ENCODE data around the gene RAB9A. TPM values are rescaled to one million over a fixed set of nuclear protein-coding genes. Genes with fewer than 3 reads are reported as not detected.

The RAB9A gene
- total RNA-seq, 1 experiment from 2014 or later = 26.3 TPM

- TF ChIP-seq, protein P1, sequence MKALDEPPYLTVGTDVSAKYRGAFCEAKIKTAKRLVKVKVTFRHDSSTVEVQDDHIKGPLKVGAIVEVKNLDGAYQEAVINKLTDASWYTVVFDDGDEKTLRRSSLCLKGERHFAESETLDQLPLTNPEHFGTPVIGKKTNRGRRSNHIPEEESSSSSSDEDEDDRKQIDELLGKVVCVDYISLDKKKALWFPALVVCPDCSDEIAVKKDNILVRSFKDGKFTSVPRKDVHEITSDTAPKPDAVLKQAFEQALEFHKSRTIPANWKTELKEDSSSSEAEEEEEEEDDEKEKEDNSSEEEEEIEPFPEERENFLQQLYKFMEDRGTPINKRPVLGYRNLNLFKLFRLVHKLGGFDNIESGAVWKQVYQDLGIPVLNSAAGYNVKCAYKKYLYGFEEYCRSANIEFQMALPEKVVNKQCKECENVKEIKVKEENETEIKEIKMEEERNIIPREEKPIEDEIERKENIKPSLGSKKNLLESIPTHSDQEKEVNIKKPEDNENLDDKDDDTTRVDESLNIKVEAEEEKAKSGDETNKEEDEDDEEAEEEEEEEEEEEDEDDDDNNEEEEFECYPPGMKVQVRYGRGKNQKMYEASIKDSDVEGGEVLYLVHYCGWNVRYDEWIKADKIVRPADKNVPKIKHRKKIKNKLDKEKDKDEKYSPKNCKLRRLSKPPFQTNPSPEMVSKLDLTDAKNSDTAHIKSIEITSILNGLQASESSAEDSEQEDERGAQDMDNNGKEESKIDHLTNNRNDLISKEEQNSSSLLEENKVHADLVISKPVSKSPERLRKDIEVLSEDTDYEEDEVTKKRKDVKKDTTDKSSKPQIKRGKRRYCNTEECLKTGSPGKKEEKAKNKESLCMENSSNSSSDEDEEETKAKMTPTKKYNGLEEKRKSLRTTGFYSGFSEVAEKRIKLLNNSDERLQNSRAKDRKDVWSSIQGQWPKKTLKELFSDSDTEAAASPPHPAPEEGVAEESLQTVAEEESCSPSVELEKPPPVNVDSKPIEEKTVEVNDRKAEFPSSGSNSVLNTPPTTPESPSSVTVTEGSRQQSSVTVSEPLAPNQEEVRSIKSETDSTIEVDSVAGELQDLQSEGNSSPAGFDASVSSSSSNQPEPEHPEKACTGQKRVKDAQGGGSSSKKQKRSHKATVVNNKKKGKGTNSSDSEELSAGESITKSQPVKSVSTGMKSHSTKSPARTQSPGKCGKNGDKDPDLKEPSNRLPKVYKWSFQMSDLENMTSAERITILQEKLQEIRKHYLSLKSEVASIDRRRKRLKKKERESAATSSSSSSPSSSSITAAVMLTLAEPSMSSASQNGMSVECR (CRISPR knock-in tag; IDR thresholded peaks at IDR 0.05; ENCODE audit: borderline replicate concordance) = no peak
- TF ChIP-seq, protein P2, sequence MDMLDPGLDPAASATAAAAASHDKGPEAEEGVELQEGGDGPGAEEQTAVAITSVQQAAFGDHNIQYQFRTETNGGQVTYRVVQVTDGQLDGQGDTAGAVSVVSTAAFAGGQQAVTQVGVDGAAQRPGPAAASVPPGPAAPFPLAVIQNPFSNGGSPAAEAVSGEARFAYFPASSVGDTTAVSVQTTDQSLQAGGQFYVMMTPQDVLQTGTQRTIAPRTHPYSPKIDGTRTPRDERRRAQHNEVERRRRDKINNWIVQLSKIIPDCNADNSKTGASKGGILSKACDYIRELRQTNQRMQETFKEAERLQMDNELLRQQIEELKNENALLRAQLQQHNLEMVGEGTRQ (CRISPR knock-in tag; IDR thresholded peaks at IDR 0.05) = no peak
- TF ChIP-seq TCF7 (CRISPR knock-in tag; IDR thresholded peaks at IDR 0.05; ENCODE audit: low read depth) = no peak
- no peak for TF ChIP-seq ELF4 (CRISPR knock-in tag; IDR thresholded peaks at IDR 0.05; ENCODE audit: low read depth)
- TF ChIP-seq PREB (CRISPR knock-in tag; IDR thresholded peaks at IDR 0.05; ENCODE audit: borderline replicate concordance) = no peak
- TF ChIP-seq ZNF396 (CRISPR knock-in tag; IDR thresholded peaks at IDR 0.05; ENCODE audit: borderline replicate concordance) = no peak
- TF ChIP-seq, protein P3, sequence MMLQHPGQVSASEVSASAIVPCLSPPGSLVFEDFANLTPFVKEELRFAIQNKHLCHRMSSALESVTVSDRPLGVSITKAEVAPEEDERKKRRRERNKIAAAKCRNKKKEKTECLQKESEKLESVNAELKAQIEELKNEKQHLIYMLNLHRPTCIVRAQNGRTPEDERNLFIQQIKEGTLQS (CRISPR knock-in tag; conservative IDR thresholded peaks at IDR 0.05) = no peak
- no peak for TF ChIP-seq TP53 (CRISPR knock-in tag; IDR thresholded peaks at IDR 0.05)
- TF ChIP-seq ETV6 (CRISPR knock-in tag; IDR thresholded peaks at IDR 0.05) = no peak
Observed at GRCh38 chrX:13716905-13717304, 28.0 kb downstream of the RAB9A start (continued).

- Mint-ChIP-seq H3K27ac (no peak overlapping the region), H3K9me3 (no peaks in the 10 kb centered on the region)
- POLR2A ChIA-PET = no interaction called here
- no peak for TF ChIP-seq SP1 (CRISPR knock-in tag; conservative IDR thresholded peaks at IDR 0.05)
- TF ChIP-seq NFYB (CRISPR knock-in tag; conservative IDR thresholded peaks at IDR 0.05; ENCODE audit: low read depth) = no peak
- no peak for TF ChIP-seq TEAD1 (CRISPR knock-in tag; IDR thresholded peaks at IDR 0.05)
- no peak for TF ChIP-seq ZBTB43 (CRISPR knock-in tag; IDR thresholded peaks at IDR 0.05)
- TF ChIP-seq, protein P3 (CRISPR knock-in tag; conservative IDR thresholded peaks at IDR 0.05) = no peak
- TF ChIP-seq PRRX2 (CRISPR knock-in tag; IDR thresholded peaks at IDR 0.05) = no peak
- TF ChIP-seq, protein P4, sequence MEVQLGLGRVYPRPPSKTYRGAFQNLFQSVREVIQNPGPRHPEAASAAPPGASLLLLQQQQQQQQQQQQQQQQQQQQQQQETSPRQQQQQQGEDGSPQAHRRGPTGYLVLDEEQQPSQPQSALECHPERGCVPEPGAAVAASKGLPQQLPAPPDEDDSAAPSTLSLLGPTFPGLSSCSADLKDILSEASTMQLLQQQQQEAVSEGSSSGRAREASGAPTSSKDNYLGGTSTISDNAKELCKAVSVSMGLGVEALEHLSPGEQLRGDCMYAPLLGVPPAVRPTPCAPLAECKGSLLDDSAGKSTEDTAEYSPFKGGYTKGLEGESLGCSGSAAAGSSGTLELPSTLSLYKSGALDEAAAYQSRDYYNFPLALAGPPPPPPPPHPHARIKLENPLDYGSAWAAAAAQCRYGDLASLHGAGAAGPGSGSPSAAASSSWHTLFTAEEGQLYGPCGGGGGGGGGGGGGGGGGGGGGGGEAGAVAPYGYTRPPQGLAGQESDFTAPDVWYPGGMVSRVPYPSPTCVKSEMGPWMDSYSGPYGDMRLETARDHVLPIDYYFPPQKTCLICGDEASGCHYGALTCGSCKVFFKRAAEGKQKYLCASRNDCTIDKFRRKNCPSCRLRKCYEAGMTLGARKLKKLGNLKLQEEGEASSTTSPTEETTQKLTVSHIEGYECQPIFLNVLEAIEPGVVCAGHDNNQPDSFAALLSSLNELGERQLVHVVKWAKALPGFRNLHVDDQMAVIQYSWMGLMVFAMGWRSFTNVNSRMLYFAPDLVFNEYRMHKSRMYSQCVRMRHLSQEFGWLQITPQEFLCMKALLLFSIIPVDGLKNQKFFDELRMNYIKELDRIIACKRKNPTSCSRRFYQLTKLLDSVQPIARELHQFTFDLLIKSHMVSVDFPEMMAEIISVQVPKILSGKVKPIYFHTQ (CRISPR knock-in tag; IDR thresholded peaks at IDR 0.05) = no peak
- TF ChIP-seq JAZF1 (CRISPR knock-in tag; IDR thresholded peaks at IDR 0.05) = no peak
- no peak for TF ChIP-seq IRF1 (CRISPR knock-in tag; IDR thresholded peaks at IDR 0.05)
- TF ChIP-seq ZNF532 (CRISPR knock-in tag; IDR thresholded peaks at IDR 0.05; ENCODE audit: borderline replicate concordance) = no peak
Observed at GRCh38 chrX:13717700-13718472, 29.0 kb downstream of the RAB9A start.

More at GRCh38 chrX:13717700-13718472, 29.0 kb downstream of the RAB9A start:
- CTCF ChIA-PET = no interaction called here
- Mint-ChIP-seq H3K36me3 (peaks cover 17% of the 10 kb centered on the region), H3K27me3 (ENCODE audit: low read depth) (no peaks in the 10 kb centered on the region), H3K4me1 (no peaks in the 10 kb centered on the region), H3K4me3 (no peak overlapping the region)
- DNase-seq (ENCODE audit: low spot score) = no peak
- ATAC-seq = no peak
